ENCODE data around the gene RNU6-9.

The RNU6-9 gene

GRCh38 chr19:937259-937694 is 44.0 kb downstream of the RNU6-9 start:
- DNase-seq, result peak in 5 of 6 experiments; percentile 30 to 72 (median 46)

- DNase-seq, result no peak
These were observed 45.1 kb downstream of the RNU6-9 start for GRCh38 chr19:938233-938923.

GRCh38 chr19:939439-939838 is 46.2 kb downstream of the RNU6-9 start:
- no peak for DNase-seq

- no peak for DNase-seq
These were observed 46.6 kb downstream of the RNU6-9 start for GRCh38 chr19:939922-940321.

- DNase-seq, result peak; percentile 34 to 66 (median 60)
These were observed 47.5 kb downstream of the RNU6-9 start for GRCh38 chr19:940591-941291.

- DNase-seq, result no peak
These were observed 48.2 kb downstream of the RNU6-9 start for GRCh38 chr19:941292-942132.

- no peak for DNase-seq
These were observed 48.9 kb downstream of the RNU6-9 start for GRCh38 chr19:942133-942645.

Data from stimulated activated naive CD4-positive, alpha-beta T cell (primary cell).